Memory B cell (primary cell): ENCODE results near the gene TMIGD1.

ENCODE experiments used
- ATAC-seq: fragments of 150-1000 bp; cut with Tn5 transposase; 2 replicates; pipeline ENCODE4 v1.10.0; 2021; ENCODE audit warnings: low read depth, mild to moderate bottlenecking, moderate library complexity
- DNase-seq, 2 donors: peaks; one replicate each; pipeline ENCODE4 v3.0.0; 2022; ENCODE audit warnings: low spot score in 2 of 2
- H3K27ac Mint-ChIP-seq: one replicate; pipeline ENCODE4 v1.8.0; 2022; ENCODE audit warnings: mild to moderate bottlenecking, moderate library complexity, mixed read lengths
- H3K27me3 Mint-ChIP-seq: one replicate; pipeline ENCODE4 v1.8.0; 2022; ENCODE audit warnings: mixed read lengths
- H3K36me3 Mint-ChIP-seq: one replicate; pipeline ENCODE4 v1.8.0; 2022; ENCODE audit warnings: mild to moderate bottlenecking, mixed read lengths
- H3K4me1 Mint-ChIP-seq: one replicate; pipeline ENCODE4 v1.8.0; 2022; ENCODE audit warnings: mixed read lengths
- H3K4me3 Mint-ChIP-seq: one replicate; pipeline ENCODE4 v1.8.0; 2022; ENCODE audit warnings: mild to moderate bottlenecking, moderate library complexity, mixed read lengths
- H3K9me3 Mint-ChIP-seq: one replicate; pipeline ENCODE4 v1.8.0; 2022; ENCODE audit warnings: mixed read lengths

Gene TMIGD1

GRCh38 chr17:30333503-30334360 lies at the start of gene TMIGD1:
Gene TMIGD1, minus strand, starts transcription at chr17:30334057. Its CDS starts 1,924 bp downstream, at chr17:30332133.
- peaks cover 10% of the 10 kb centered on the region for H3K4me1 Mint-ChIP-seq
- ATAC-seq (no peak), DNase-seq (no peak)
- no peaks in the 10 kb centered on the region for H3K36me3 Mint-ChIP-seq
- H3K4me3 Mint-ChIP-seq: no peak within 1 kb of the TSS
- H3K9me3 Mint-ChIP-seq: no peaks in the 10 kb centered on the region
- H3K27ac Mint-ChIP-seq: no peak within 1 kb of the TSS
- H3K27me3 Mint-ChIP-seq: peaks cover 12% of the 10 kb centered on the region

DNA sequence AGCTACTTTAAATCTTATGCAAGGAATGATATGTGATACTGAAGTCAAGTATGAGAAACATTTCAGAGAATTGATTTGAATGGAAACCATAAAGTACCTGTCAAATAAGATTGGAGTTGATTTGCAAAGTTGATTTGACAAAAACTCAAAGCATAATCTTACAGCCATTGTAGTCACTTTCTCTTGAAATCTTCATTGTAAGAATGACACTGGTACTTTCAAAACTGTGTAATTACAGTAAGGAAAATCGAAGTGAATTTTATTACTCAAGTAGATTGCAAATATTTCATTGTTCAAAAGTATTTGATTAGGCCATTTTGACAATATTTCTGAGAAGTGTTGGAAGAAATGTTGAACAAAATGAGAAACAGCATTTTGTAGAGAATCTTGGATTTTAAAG lies 48.5 kb upstream of the TMIGD1 start:
- Mint-ChIP-seq H3K4me3 (no peak overlapping the region), H3K4me1 (peaks cover 18% of the 10 kb centered on the region), H3K27me3 (peaks cover 18% of the 10 kb centered on the region), H3K9me3 (no peaks in the 10 kb centered on the region), H3K36me3 (peaks cover 1% of the 10 kb centered on the region), H3K27ac (no peak overlapping the region)
- no peak for ATAC-seq
- no peak for DNase-seq

GRCh38 chr17:30381340-30381659 lies 47.4 kb upstream of the TMIGD1 start:
- ATAC-seq (no peak), DNase-seq (no peak)
- Mint-ChIP-seq H3K9me3 (no peaks in the 10 kb centered on the region), H3K36me3 (peaks cover 1% of the 10 kb centered on the region), H3K27ac (no peak overlapping the region), H3K27me3 (peaks cover 27% of the 10 kb centered on the region), H3K4me1 (peaks cover 18% of the 10 kb centered on the region), H3K4me3 (no peak overlapping the region)

- Mint-ChIP-seq H3K4me1 (peaks cover 18% of the 10 kb centered on the region), H3K27me3 (peaks cover 27% of the 10 kb centered on the region), H3K36me3 (peaks cover 1% of the 10 kb centered on the region), H3K4me3 (no peak overlapping the region), H3K9me3 (no peaks in the 10 kb centered on the region), H3K27ac (no peak overlapping the region)
- ATAC-seq: no peak
- no peak for DNase-seq
Measured at GRCh38 chr17:30380643-30381339, 46.9 kb upstream of the TMIGD1 start.

GRCh38 chr17:30379903-30380381 lies 46.1 kb upstream of the TMIGD1 start:
- H3K27ac Mint-ChIP-seq: peak overlapping the region; percentile 60
- DNase-seq (peak in 1 of 2 donors; percentile 16), ATAC-seq (peak; percentile 42)
- H3K27me3 Mint-ChIP-seq: peaks cover 24% of the 10 kb centered on the region
- peak overlapping the region; percentile 61 for H3K4me3 Mint-ChIP-seq
- H3K4me1 Mint-ChIP-seq: peaks cover 18% of the 10 kb centered on the region
- H3K36me3 Mint-ChIP-seq: no peaks in the 10 kb centered on the region
- H3K9me3 Mint-ChIP-seq: no peaks in the 10 kb centered on the region

- Mint-ChIP-seq H3K9me3 (no peaks in the 10 kb centered on the region), H3K4me3 (peak overlapping the region; percentile 61), H3K36me3 (no peaks in the 10 kb centered on the region), H3K4me1 (peaks cover 18% of the 10 kb centered on the region), H3K27ac (peak overlapping the region; percentile 60), H3K27me3 (peaks cover 30% of the 10 kb centered on the region)
- ATAC-seq (peak; percentile 5), DNase-seq (peak; percentile 25 to 39)
Measured at GRCh38 chr17:30379303-30379902, 45.5 kb upstream of the TMIGD1 start.

DNA sequence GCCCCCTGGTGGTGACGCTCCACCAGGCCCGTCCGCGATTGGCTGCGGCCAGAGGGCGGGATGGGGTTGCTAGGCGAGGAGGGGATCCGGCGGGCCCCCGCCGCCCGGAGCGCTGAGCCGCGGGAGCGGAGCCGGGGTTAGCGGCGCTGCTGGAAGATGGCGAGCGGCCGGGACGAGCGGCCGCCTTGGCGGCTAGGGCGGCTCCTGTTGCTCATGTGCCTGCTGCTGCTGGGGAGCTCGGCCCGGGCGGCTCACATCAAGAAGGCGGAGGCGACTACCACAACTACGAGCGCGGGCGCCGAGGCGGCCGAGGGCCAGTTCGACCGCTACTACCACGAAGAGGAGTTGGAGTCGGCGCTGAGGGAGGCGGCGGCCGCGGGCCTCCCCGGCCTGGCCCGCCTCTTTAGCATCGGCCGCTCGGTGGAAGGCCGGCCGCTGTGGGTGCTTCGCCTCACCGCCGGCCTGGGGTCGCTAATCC lies 45.0 kb upstream of the TMIGD1 start, which contains the start of gene CPD:
Gene CPD (plus strand): TSS at position 103 of the 478 bp plus-strand sequence. CDS start 54 bp downstream, at position 157.
- Mint-ChIP-seq H3K4me3 (peak within 1 kb of the TSS; percentile 90), H3K9me3 (no peaks in the 10 kb centered on the region), H3K27ac (peak within 1 kb of the TSS; percentile 66), H3K4me1 (peaks cover 18% of the 10 kb centered on the region), H3K27me3 (peaks cover 32% of the 10 kb centered on the region), H3K36me3 (no peaks in the 10 kb centered on the region)
- ATAC-seq (peak; percentile 95), DNase-seq (peak; percentile 93 to 97)

DNA sequence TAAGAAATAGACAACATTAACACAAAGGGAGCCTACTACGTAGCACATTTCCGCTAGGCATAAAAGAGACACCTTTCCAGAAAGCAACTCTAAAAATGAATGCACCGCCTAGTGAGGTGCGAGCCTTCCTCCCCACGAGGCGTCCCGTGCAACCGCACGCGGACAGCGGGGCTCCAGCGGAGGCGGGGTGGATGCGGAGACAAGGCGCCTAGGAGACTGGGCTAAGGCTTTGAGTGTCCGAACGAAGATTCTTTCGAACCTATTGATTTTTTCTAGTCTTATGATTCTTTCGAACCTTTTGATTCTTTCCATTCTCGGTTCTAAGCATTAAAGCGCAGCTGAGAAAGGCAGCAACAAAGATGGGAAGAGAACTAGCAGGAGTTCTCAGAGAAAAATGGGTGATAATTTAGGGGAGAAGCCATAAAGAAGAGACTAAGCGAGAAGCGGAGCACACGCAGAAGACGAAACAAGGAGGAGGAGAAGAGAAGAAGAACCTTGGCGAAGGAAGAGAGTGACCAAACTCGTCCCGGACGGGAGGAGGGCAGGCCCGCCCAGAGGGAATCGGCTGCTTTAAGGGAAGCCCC lies 44.5 kb upstream of the TMIGD1 start:
- DNase-seq (peak in 1 of 2 donors; percentile 35), ATAC-seq (peak; percentile 1)
- H3K27ac Mint-ChIP-seq: peak overlapping the region; percentile 66
- peaks cover 18% of the 10 kb centered on the region for H3K4me1 Mint-ChIP-seq
- no peaks in the 10 kb centered on the region for H3K9me3 Mint-ChIP-seq
- peaks cover 33% of the 10 kb centered on the region for H3K27me3 Mint-ChIP-seq
- H3K36me3 Mint-ChIP-seq: no peaks in the 10 kb centered on the region
- peak overlapping the region; percentile 90 for H3K4me3 Mint-ChIP-seq

DNA sequence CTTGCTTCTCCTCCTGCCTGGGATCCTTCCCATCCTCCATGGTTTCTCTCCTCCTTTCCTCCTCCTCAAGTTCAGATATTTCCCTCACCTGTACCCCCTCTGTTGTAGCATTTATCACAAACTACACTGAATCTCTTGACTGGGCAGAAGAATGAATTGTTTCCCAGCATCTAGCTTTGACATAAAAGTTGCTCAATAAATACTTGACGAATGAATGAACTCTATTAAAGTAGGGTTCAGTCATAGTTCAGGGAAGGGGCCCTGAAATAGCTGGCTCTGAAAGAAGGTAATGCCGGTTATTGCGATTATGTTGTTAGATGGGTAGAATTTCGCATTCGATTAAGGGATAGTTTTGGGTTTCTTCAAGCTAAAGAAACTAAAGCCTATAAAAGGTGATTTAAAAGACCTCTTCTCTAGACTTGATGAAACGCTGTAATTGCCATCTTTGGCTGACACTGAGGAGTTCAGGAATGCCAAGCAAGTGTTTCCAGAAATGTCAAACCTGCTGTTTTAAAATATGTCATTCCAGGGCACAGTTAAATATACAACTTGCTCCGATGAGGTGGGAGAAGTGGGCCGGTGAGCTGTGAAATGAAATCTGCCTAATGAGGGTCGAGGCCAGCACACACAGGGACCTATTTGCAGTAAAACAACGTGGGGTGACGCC lies 43.9 kb upstream of the TMIGD1 start:
- DNase-seq: no peak

GRCh38 chr17:30376621-30377452 lies 43.0 kb upstream of the TMIGD1 start:
- H3K36me3 Mint-ChIP-seq: no peaks in the 10 kb centered on the region
- ATAC-seq (no peak), DNase-seq (no peak)
- H3K27me3 Mint-ChIP-seq: peaks cover 37% of the 10 kb centered on the region
- no peaks in the 10 kb centered on the region for H3K9me3 Mint-ChIP-seq
- H3K4me3 Mint-ChIP-seq: no peak overlapping the region
- no peak overlapping the region for H3K27ac Mint-ChIP-seq
- H3K4me1 Mint-ChIP-seq: peaks cover 18% of the 10 kb centered on the region

More for the DNA sequence above, 43.9 kb upstream of the TMIGD1 start:
- Mint-ChIP-seq H3K27me3 (peaks cover 37% of the 10 kb centered on the region), H3K9me3 (no peaks in the 10 kb centered on the region), H3K4me1 (peaks cover 18% of the 10 kb centered on the region), H3K4me3 (peak overlapping the region; percentile 90), H3K27ac (no peak overlapping the region), H3K36me3 (no peaks in the 10 kb centered on the region)
- no peak for ATAC-seq

DNA sequence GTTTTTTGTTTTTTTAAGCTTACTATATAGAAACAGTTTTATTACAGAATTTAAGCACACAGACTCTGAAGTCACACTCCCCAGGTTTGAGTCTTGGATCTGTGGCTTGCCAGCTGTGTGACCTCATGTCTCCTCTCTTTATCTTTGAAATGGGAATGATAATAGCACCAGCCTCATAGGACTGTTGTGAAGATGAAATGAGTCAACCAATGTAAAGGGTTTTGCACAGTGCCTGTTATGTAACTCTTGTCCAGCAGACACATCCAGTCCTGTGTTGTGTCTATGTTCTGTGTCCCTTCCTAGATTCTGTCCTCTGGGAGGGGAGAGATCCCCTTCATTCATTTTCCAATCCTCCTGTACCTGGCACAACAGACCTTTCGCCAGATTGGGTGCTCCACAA lies 41.8 kb upstream of the TMIGD1 start:
- ATAC-seq (no peak), DNase-seq (no peak)
- Mint-ChIP-seq H3K4me1 (peaks cover 18% of the 10 kb centered on the region), H3K4me3 (no peak overlapping the region), H3K27ac (no peak overlapping the region), H3K9me3 (no peaks in the 10 kb centered on the region), H3K27me3 (peaks cover 41% of the 10 kb centered on the region), H3K36me3 (no peaks in the 10 kb centered on the region)

- ATAC-seq (no peak), DNase-seq (no peak)
- Mint-ChIP-seq H3K27me3 (peaks cover 33% of the 10 kb centered on the region), H3K4me1 (no peaks in the 10 kb centered on the region), H3K4me3 (no peak overlapping the region), H3K36me3 (no peaks in the 10 kb centered on the region), H3K9me3 (no peaks in the 10 kb centered on the region), H3K27ac (no peak overlapping the region)
Measured at GRCh38 chr17:30372755-30373154, 38.9 kb upstream of the TMIGD1 start.
